Activated T-cell treated with anti-CD3 and anti-CD28 coated beads, Interleukin-2, amount 50 U/mL, for 4 hours (primary cell): ENCODE measurements around the gene ADAD2. TPM values are rescaled to one million over a fixed set of nuclear protein-coding genes. Genes with fewer than 3 reads are reported as not detected.

Experiments used
- ATAC-seq, 2 donors: fragments of 200-7000 bp; cut with Tn5 transposase; one replicate each; pipeline ENCODE4 v1.10.0; 2021
- DNase-seq: peaks from one replicate; pipeline ENCODE4 v3.0.0-alpha.2; 2020
- H3K27me3 Mint-ChIP-seq: one replicate; pipeline ENCODE4 v1.8.0; 2021; ENCODE audit warnings: low read depth, mixed read lengths
- H3K36me3 Mint-ChIP-seq: one replicate; pipeline ENCODE4 v1.8.0; 2022; ENCODE audit warnings: mixed read lengths; ENCODE audit not compliant: insufficient read depth
- H3K4me1 Mint-ChIP-seq: one replicate; pipeline ENCODE4 v1.8.0; 2021; ENCODE audit warnings: low read depth, mixed read lengths
- H3K4me3 Mint-ChIP-seq: one replicate; pipeline ENCODE4 v1.8.0; 2021; ENCODE audit warnings: mild to moderate bottlenecking, moderate library complexity, mixed read lengths
- H3K9me3 Mint-ChIP-seq: one replicate; pipeline ENCODE4 v1.8.0; 2021; ENCODE audit warnings: mixed read lengths
- total RNA-seq, 3 donors: library from RNA; stranded (reverse); gene quantifications; one replicate each; pipeline ENCODE4 v1.2.1, GENCODE V29; 2021

Gene ADAD2
- total RNA-seq, 3 donors from 2014 or later = 0.10 to 0.11 TPM; not detected in 1

DNA sequence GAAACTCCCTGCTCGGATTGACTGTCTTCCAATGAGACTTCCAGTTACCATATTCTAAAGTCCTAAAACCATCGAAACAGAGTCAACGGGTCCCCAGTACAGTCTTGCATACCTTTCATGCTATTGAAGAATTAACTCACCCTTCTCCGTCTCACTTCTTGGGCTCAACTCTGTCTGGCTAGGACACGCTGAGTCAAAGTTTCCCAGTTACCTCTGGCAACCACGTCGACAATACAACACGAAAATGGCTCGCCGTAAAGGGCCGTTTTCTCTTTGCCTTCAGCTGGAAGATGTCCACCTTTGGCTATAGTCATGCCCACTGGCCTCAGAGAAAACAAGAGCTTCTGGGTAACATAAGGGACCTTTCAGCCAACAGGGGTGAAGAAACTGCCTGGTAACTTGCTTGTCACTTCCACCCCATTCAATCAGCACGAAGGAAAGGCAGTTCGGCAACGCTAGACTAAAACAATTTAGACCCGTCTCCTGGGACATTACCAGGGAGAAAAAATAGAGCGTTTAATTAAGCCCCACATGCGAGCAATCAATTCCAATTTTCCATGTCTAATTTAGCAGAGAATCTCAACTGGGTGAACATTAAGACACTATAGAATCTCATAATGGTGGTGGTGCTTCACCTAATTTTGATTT is 27.3 kb downstream of the ADAD2 start:
- Mint-ChIP-seq H3K4me3 (no peak overlapping the region), H3K36me3 (no peaks in the 10 kb centered on the region), H3K9me3 (no peaks in the 10 kb centered on the region), H3K27me3 (peaks cover 14% of the 10 kb centered on the region), H3K4me1 (no peaks in the 10 kb centered on the region)
- DNase-seq (no peak), ATAC-seq (no peak)

DNA sequence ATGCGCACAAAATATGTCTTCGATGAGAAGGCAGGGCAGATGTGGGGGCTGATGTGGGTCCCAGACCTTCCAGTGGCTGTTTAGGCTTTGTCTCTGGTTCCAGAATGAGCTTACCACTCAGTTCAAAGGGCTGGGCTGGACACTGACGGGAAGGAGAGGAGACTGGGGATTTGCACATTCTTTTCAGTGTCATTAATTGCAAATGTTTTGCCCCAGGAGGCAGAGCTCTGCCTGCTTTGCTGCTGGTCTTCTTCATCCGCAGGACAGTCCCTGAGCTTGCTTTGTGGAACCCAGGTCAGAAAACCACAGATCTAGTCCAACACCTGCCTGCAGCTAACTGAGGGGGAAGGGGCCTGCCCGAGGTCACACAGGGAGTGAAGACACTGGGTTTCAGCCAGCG is 28.0 kb downstream of the ADAD2 start:
- Mint-ChIP-seq H3K4me1 (no peaks in the 10 kb centered on the region), H3K9me3 (no peaks in the 10 kb centered on the region), H3K4me3 (no peak overlapping the region), H3K27me3 (peaks cover 14% of the 10 kb centered on the region), H3K36me3 (no peaks in the 10 kb centered on the region)
- ATAC-seq = no peak
- no peak for DNase-seq

GRCh38 chr16:84220851-84221250 is 29.9 kb downstream of the ADAD2 start:
- no peak overlapping the region for H3K4me3 Mint-ChIP-seq

GRCh38 chr16:84223456-84223855 is 32.5 kb downstream of the ADAD2 start:
- no peak for DNase-seq
- no peak for ATAC-seq
- H3K9me3 Mint-ChIP-seq = no peaks in the 10 kb centered on the region
- no peaks in the 10 kb centered on the region for H3K36me3 Mint-ChIP-seq
- no peak overlapping the region for H3K4me3 Mint-ChIP-seq
- H3K4me1 Mint-ChIP-seq = no peaks in the 10 kb centered on the region
- H3K27me3 Mint-ChIP-seq = peaks cover 27% of the 10 kb centered on the region

More at GRCh38 chr16:84220851-84221250, 29.9 kb downstream of the ADAD2 start:
- DNase-seq (no peak), ATAC-seq (no peak)
- Mint-ChIP-seq H3K27me3 (peaks cover 19% of the 10 kb centered on the region), H3K36me3 (no peaks in the 10 kb centered on the region), H3K9me3 (no peaks in the 10 kb centered on the region), H3K4me1 (no peaks in the 10 kb centered on the region)

DNA sequence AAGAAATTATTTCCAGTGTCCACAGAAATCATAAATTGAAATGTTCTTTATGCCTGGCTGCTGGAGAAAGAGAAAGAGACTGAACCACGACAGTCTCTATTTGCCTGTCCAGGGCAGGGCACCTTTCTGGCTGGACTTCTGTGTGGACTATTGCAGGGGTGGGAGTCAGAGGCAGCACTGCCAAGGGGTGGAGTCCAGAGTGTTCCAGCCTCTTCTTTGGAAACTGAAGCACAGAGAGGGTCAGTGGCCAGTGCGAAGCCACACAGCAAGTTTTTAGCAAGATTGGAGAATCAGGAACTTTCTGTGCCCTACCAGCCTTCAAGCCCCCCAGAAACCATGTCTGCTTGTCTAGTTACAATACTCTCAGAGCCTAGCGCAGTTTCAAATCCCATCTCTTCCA is 33.6 kb downstream of the ADAD2 start:
- DNase-seq (no peak), ATAC-seq (no peak)
- Mint-ChIP-seq H3K4me3 (no peak overlapping the region), H3K27me3 (peaks cover 32% of the 10 kb centered on the region), H3K4me1 (no peaks in the 10 kb centered on the region), H3K9me3 (no peaks in the 10 kb centered on the region), H3K36me3 (no peaks in the 10 kb centered on the region)

DNA sequence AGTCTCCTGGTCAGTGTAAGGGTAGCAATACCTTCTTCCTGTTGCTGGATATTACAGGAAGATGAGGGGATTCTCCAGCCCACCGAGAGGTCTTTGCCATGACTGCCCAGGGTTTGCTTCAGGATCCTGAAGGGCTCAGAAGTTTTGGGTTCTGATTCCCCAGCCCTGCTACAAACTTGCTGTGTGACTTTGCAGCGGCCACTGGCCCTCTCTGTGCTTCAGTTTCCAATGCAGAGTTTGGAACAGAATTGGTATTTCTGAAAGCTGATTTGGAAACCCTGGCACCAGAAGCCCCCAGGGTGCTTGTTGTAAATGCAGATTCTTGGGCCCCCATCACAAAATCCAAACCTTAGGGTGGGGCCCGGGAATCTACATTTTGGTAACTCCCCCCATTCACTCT is 34.2 kb downstream of the ADAD2 start:
- H3K4me1 Mint-ChIP-seq = no peaks in the 10 kb centered on the region
- no peak overlapping the region for H3K4me3 Mint-ChIP-seq
- DNase-seq (no peak), ATAC-seq (no peak)
- H3K27me3 Mint-ChIP-seq = peaks cover 32% of the 10 kb centered on the region
- no peaks in the 10 kb centered on the region for H3K36me3 Mint-ChIP-seq
- H3K9me3 Mint-ChIP-seq = no peaks in the 10 kb centered on the region

DNA sequence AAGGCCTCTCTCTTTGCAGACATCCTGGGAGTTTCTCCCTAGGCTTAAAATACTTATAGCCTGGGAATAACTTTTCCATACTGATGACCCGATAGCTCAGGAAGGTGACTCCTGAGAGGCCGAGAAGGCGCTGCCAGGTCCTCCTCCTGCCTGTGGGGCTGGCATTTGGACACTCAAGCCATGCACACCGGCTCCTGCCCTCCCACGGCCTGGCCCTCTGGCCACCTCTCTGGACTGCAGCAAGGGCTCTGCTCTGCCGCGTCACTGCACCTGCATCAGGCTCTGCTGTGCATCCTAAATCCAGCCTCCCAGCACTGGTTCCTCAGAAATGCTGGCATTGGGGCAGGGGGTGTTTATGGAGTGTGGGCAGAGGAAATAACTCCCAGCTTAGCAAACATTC is 34.6 kb downstream of the ADAD2 start:
- no peak overlapping the region for H3K4me3 Mint-ChIP-seq
- no peak for DNase-seq
- no peaks in the 10 kb centered on the region for H3K36me3 Mint-ChIP-seq
- H3K27me3 Mint-ChIP-seq = peaks cover 32% of the 10 kb centered on the region
- ATAC-seq = no peak
- H3K9me3 Mint-ChIP-seq = no peaks in the 10 kb centered on the region
- no peaks in the 10 kb centered on the region for H3K4me1 Mint-ChIP-seq

DNA sequence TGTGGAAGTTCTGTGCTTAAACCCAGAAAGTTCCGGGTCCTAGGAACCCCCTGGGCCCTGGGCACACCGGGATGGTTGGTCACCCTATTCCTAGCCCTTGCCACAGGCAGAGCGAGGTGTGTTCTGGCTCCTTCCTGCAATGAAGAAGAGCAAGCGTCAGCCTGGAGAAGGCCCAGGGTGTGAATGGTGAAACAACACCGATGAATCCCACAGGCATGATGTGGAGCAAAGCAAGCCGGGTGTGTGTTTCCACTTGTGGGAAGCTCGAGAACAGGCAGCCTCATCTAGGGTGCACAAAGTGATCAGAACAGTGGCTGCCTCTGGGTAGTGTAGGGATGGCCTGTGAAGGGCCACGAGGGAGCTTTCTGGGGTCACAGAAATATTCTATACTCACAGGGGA is 35.1 kb downstream of the ADAD2 start:
- no peak overlapping the region for H3K4me3 Mint-ChIP-seq
- H3K4me1 Mint-ChIP-seq = no peaks in the 10 kb centered on the region
- no peaks in the 10 kb centered on the region for H3K9me3 Mint-ChIP-seq
- H3K36me3 Mint-ChIP-seq = no peaks in the 10 kb centered on the region
- peaks cover 29% of the 10 kb centered on the region for H3K27me3 Mint-ChIP-seq
- DNase-seq (no peak), ATAC-seq (no peak)

DNA sequence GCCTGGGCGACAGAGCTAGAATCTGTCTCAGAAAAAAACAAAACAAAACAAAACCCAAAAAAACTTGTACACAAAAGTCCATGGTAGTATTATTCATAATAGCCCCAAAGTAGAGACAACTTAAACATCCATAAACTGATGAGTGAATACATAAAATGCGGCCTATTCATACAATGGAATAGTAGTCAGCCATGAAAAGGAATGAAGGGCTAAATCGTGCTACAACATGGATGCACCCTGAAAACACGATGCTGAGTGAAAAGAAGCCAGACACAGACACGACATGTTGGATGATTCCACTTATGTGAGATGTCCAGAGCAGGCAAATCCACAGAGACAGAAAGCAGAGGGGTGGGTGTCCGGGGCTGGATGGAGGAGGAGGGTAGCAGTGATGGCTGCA is 36.6 kb downstream of the ADAD2 start:
- Mint-ChIP-seq H3K4me3 (no peak overlapping the region), H3K9me3 (no peaks in the 10 kb centered on the region), H3K4me1 (no peaks in the 10 kb centered on the region), H3K36me3 (no peaks in the 10 kb centered on the region), H3K27me3 (peaks cover 33% of the 10 kb centered on the region)
- ATAC-seq (no peak), DNase-seq (no peak)

DNA sequence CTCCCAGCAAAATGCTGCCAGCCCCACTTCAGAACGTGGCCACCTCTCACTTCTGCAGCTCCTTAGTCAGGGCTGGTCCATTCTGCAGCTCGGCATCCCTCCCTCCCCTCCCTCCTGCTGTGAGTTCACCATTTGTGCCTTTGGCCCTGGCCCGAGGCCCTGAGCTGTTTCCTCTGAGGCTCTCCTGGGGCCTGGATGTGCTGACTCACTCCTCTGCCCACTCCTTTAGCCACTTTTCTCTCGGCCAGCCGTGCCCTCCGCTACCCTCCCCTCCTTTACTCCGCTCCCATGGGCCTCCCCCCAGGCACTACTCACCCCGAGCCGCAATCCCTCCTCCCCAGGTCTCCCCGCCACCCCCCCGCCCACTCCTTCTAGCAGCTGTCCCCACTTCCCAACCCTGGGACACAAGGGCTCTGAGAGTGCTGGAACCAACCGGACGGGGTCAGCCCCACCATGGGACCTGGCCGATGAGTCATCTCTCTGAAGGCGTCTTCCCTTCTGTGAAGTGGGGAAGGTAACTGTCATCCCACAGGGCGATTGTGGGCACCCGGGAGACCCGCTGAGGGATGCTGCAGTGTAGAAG is 37.4 kb downstream of the ADAD2 start:
- no peak for ATAC-seq

DNA sequence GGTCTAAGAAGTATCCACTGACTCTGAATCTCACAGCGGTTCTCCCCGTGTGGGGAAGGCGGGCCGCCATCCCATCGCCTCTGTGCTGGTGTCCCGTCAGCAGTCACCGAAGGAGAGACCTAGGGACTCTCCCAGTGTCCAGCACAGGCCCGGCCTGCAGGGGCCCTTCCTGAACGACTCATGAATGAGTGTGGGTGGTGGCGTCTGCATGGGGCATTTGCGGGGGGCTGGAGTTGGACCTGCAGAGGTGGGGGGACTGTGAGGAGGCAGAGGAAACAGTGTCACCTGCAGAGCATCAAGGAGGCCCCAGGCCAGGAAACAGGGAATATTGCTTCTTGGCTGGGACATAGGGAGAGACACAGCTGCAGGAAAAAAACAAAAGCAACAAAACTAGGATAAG is 38.5 kb downstream of the ADAD2 start:
- no peak for DNase-seq
- no peaks in the 10 kb centered on the region for H3K4me1 Mint-ChIP-seq
- no peaks in the 10 kb centered on the region for H3K36me3 Mint-ChIP-seq
- peaks cover 30% of the 10 kb centered on the region for H3K27me3 Mint-ChIP-seq
- no peaks in the 10 kb centered on the region for H3K9me3 Mint-ChIP-seq
- ATAC-seq = no peak
- H3K4me3 Mint-ChIP-seq = no peak overlapping the region

More for the DNA sequence above, 37.4 kb downstream of the ADAD2 start:
- peaks cover 28% of the 10 kb centered on the region for H3K27me3 Mint-ChIP-seq
- no peak overlapping the region for H3K4me3 Mint-ChIP-seq
- DNase-seq = no peak
- H3K9me3 Mint-ChIP-seq = no peaks in the 10 kb centered on the region
- no peaks in the 10 kb centered on the region for H3K36me3 Mint-ChIP-seq
- H3K4me1 Mint-ChIP-seq = no peaks in the 10 kb centered on the region

DNA sequence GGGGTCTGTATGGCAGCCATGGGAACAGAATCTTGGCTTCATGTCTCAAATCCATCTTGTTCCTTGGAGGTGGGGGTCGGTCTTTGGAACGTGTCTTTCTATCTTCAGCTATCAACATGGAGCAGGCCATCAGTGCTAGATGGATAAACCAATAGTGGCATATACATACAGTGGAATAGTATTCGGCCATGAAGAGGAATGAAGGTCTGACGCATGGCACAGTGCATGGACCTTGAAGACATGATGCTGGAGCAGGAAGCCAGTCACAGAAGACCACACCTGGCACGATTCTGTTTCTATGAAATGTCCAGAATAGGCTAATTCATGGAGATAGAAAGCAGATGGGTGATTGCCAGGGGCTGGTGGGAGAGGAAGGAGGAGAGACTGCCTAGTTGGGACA is 41.1 kb downstream of the ADAD2 start:
- ATAC-seq = no peak
- Mint-ChIP-seq H3K4me1 (no peaks in the 10 kb centered on the region), H3K9me3 (no peaks in the 10 kb centered on the region), H3K27me3 (peaks cover 17% of the 10 kb centered on the region), H3K36me3 (no peaks in the 10 kb centered on the region), H3K4me3 (no peak overlapping the region)
- DNase-seq = no peak

- no peaks in the 10 kb centered on the region for H3K9me3 Mint-ChIP-seq
- no peak for ATAC-seq
- no peaks in the 10 kb centered on the region for H3K4me1 Mint-ChIP-seq
- H3K4me3 Mint-ChIP-seq = no peak overlapping the region
- no peaks in the 10 kb centered on the region for H3K36me3 Mint-ChIP-seq
- H3K27me3 Mint-ChIP-seq = peaks cover 17% of the 10 kb centered on the region
- DNase-seq = no peak
Observed at GRCh38 chr16:84232969-84233368, 42.0 kb downstream of the ADAD2 start.

DNA sequence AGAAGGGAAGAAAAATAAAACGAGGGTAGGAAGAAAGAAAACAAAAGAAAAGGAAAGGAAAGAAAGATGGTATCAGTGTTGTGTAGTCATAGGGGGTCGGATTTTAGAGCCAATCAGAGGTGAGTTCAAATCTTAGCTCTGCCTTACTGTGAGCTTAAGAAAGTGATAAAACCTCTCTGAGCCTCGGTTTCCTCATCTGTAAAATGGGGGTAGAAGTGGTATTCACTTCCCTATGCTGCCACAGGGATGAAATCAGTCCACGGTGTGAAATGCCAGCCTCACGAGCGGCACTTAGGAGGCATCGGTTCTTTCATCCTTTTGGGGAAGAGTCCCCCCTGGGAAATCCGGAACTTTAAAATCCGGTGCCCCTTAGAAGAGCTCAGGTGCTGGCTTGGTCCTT is 42.8 kb downstream of the ADAD2 start:
- H3K4me3 Mint-ChIP-seq = no peak overlapping the region
- H3K4me1 Mint-ChIP-seq = no peaks in the 10 kb centered on the region
- peaks cover 16% of the 10 kb centered on the region for H3K27me3 Mint-ChIP-seq
- ATAC-seq (no peak), DNase-seq (no peak)
- no peaks in the 10 kb centered on the region for H3K9me3 Mint-ChIP-seq
- H3K36me3 Mint-ChIP-seq = no peaks in the 10 kb centered on the region

DNA sequence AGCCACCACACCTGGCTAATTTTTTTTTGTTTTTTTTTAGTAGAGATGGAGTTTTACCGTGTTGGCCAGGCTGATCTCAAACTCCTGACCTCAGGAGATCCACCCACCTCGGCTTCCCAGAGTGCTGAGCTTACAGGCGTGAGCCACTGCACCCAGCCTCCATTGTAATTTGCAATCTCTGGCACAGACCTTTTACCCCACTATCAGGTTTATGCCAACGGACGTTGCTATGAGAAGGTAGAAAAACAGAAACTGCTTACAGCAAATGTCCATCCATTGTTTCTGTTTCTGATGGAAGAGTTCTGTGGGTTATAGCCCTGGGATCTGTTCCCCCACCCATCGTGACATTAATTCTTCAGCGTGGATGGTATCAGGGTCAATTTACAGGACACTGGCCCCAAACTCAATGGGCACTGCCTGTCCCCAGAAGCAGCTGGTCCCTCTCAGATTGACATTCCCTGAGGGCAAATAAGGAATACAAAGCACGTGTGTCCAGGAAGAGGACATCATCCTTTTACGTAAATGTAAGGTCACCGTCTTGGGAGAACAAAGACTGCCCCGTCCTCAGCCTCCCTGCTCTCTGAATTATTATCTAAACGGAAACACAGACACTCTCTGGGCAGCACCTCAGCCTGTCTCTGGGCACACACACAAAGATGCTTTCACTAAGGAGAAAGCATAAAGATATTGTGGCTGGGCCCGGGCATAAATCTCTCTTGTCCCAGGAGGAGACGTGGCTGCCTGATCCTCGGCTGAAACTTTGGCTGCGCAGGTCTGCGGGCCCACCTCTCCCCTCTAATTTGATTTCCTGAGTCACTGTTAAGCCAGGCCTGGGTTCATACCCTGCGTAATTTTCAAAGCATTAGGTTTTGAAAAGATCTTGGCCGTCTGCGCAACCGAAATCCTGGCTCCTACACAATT is 43.6 kb downstream of the ADAD2 start:
- no peak for DNase-seq
- Mint-ChIP-seq H3K4me3 (no peak overlapping the region), H3K9me3 (no peaks in the 10 kb centered on the region), H3K27me3 (peaks cover 19% of the 10 kb centered on the region), H3K36me3 (no peaks in the 10 kb centered on the region), H3K4me1 (no peaks in the 10 kb centered on the region)
- ATAC-seq = no peak
